ENCODE measurements around the gene SAP30L. TPM values are rescaled to one million over a fixed set of nuclear protein-coding genes. Genes with fewer than 3 reads are reported as not detected.

Gene SAP30L, protein sequence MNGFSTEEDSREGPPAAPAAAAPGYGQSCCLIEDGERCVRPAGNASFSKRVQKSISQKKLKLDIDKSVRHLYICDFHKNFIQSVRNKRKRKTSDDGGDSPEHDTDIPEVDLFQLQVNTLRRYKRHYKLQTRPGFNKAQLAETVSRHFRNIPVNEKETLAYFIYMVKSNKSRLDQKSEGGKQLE
- 10 to 100 TPM; 40.3 to 42.7 TPM for total RNA-seq

DNA sequence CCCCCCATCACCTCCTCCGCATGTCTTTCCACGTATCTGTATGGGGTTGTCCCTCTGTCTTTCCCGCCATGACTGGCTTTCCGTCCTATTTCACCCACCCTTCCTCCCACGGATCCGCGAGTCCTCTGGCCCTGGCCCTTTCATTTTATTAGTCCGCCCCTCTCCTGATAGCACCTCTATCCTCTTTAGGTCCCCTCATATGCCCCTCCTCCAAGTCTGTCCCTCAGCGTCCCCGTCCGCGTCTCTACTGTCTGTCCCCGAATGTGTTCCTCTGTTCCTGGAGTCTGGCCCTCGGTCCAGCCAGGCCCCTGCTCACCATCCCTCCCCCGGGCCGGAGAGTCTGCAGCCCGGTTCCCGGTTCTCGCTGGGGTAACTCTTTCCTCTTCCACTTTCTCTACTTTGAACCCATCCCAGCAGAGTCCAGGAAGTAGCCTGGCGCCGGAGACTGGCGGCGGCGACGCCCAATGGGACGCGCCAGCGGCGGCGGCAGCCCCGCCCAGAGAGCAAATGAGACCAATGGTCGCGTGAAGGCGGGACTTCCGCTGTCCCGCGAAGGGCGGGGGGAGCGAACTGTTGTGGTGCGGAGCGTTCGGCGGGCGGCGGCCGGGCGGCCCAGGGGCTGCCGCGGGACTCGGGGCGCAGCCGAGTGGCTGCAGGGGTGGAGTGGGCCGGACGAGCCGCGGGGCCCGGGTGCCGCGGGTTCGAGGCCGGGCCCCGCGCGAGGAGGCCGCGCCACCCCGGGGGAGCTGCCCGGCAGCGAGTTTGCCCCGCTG is at the start of gene SAP30L:
Gene SAP30L, plus strand, starts transcription at position 576 of the 773 bp plus-strand sequence. CDS start 608 bp downstream, outside the sequence.
- peak within 1 kb of the TSS; percentile 95 for H3K27ac Mint-ChIP-seq
- ATAC-seq: peak; percentile 96
- H3K36me3 Mint-ChIP-seq: peaks cover 32% of the 10 kb centered on the region
- H3K4me1 Mint-ChIP-seq: peaks cover 44% of the 10 kb centered on the region
- peak within 1 kb of the TSS; percentile 99 for H3K4me3 Mint-ChIP-seq
- CTCF ChIA-PET: no interaction called here
- H3K27me3 Mint-ChIP-seq: no peaks in the 10 kb centered on the region
- no peaks in the 10 kb centered on the region for H3K9me3 Mint-ChIP-seq (ENCODE audit: low read depth)
- DNase-seq: peak; percentile 96

DNA sequence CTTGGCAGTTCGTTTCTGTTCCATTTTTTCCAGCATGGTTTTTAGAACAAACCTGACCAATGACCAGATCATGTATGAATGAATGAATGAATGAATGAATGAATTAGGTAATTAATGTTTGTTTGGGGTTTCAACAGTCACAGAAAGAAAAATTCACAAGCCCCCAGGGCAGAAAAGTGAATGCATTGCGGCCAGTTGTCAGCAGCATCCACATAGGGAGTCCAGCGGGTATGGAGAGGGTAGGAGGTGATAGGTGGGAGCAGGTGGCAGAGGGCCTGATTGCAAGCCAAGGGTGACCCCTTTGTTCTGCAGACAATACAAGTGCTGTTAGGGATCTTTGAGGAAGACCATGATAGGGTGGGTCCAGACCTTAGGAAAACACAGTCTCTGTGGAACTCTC is 49.7 kb upstream of the SAP30L start:
- ATAC-seq (no peak), DNase-seq (no peak)
- CTCF ChIA-PET: interaction anchor here (1.4 kb wide), 1 partner anchor 8 kb away, joined by 6 read pairs; no protein-coding TSS in a partner anchor
- Mint-ChIP-seq H3K4me3 (no peak overlapping the region), H3K27me3 (no peaks in the 10 kb centered on the region), H3K27ac (no peak overlapping the region), H3K9me3 (ENCODE audit: low read depth) (no peaks in the 10 kb centered on the region), H3K4me1 (peaks cover 1% of the 10 kb centered on the region), H3K36me3 (peaks cover 7% of the 10 kb centered on the region)

DNA sequence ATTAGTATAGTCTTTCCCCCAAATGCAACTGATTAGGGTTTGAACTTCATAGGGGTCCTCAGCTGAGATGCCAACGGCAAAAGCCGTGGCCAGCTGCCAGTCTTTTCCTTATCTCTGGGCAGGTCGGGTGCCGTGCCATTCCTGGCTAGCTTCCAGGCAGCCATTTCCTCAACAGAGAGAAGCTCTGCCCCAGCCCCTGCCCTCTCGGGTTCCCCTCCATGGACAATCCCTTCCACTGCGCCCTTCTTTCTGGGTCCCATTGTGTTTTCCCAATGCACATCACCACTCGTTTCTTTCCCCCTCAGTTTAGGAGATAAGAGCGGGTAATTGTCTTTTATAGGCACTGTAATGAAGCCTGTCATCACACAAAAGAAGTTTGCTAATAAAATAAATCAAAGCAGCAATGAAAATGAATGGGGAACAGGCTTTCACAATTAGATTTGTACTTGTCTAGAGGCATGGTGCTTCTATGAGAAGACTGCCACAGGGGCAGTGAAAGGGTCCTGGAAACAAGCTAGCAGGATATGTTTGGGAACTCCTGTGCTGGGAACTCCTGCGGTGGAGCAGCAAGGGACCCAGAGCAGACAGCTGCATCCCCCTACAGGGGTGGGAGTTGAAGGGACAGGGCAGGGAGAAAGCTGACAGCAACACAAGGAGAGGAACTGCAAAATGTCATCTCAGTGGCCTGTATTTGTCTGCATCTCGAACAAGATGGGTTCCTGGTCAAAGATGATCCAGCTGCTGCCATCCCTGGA is 48.0 kb upstream of the SAP30L start:
- no peak overlapping the region for H3K27ac Mint-ChIP-seq
- no peak overlapping the region for H3K4me3 Mint-ChIP-seq
- no peaks in the 10 kb centered on the region for H3K9me3 Mint-ChIP-seq (ENCODE audit: low read depth)
- CTCF ChIA-PET: interaction anchor here (0.9 to 1.5 kb wide), 3 partner anchors 8 to 329 kb away, joined by 3 to 5 read pairs (median 4); no protein-coding TSS in a partner anchor
- peaks cover under 1% of the 10 kb centered on the region for H3K36me3 Mint-ChIP-seq
- H3K4me1 Mint-ChIP-seq: peaks cover 1% of the 10 kb centered on the region
- DNase-seq: no peak
- no peak for ATAC-seq
- H3K27me3 Mint-ChIP-seq: no peaks in the 10 kb centered on the region

DNA sequence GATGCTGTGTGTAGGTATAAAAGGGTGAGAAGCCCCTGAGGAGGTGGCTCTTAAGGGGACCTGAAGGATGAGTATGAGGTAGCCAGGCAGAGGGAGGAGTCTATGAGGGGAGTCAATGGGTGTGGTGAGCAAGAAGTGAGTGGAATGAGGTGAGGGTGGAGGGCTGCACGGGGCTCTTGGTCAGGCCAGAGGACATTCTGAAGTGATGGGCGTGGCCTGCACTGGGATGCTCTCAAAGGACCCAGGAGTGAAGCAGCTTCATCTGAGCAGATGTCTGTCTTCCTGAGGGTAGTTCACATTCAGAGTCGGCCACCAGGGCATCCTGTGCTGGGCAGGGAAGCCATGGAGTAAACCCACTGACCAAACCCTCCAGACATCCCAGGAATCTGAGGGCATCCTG is 45.1 kb upstream of the SAP30L start:
- Mint-ChIP-seq H3K27me3 (no peaks in the 10 kb centered on the region), H3K4me1 (peaks cover 7% of the 10 kb centered on the region), H3K36me3 (no peaks in the 10 kb centered on the region), H3K27ac (no peak overlapping the region), H3K9me3 (ENCODE audit: low read depth) (no peaks in the 10 kb centered on the region), H3K4me3 (no peak overlapping the region)
- CTCF ChIA-PET: no interaction called here
- ATAC-seq: no peak
- no peak for DNase-seq

DNA sequence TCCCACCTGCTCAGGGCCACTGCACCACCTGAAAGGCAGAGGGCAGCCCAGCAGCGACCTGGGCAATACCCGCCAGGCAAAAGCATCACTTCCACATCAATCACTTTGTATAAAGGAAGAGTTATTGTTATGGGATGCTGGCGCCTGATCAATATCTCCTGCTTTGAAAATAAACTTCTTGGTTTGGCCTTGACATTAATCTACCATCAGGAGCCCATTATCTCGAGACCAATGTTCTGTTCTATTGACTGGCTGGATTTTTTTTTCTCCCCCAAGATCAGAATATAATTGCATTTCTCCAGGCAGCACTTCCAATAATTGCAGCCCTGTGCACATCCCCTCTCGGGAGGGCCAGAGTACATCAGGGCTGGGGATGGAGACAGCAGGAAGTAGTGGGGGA is 44.4 kb upstream of the SAP30L start:
- DNase-seq: no peak
- H3K4me3 Mint-ChIP-seq: no peak overlapping the region
- no peak overlapping the region for H3K27ac Mint-ChIP-seq
- H3K27me3 Mint-ChIP-seq: no peaks in the 10 kb centered on the region
- CTCF ChIA-PET: no interaction called here
- no peaks in the 10 kb centered on the region for H3K36me3 Mint-ChIP-seq
- no peaks in the 10 kb centered on the region for H3K9me3 Mint-ChIP-seq (ENCODE audit: low read depth)
- peaks cover 7% of the 10 kb centered on the region for H3K4me1 Mint-ChIP-seq
- no peak for ATAC-seq

DNA sequence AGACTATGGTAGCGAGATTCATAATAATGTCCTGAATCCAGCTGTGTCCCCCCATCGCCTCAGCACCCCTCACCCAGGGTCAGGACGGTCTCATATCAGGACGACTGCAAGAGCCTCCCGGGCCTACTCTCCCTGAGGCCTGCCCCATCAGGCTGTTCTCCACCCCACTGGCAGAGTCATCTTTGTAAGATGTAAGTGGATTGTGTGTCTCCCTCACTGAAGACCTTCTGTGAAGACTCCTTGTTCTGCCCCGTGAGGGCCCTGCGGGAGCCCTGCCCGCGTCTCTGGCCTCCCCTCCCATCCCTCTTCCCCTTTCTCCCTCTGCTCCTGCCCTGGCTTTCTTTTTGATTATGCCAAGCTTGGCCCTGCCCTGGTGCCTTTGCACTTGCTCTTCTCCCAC is 43.9 kb upstream of the SAP30L start:
- H3K36me3 Mint-ChIP-seq: no peaks in the 10 kb centered on the region
- no peaks in the 10 kb centered on the region for H3K9me3 Mint-ChIP-seq (ENCODE audit: low read depth)
- no peaks in the 10 kb centered on the region for H3K27me3 Mint-ChIP-seq
- H3K4me3 Mint-ChIP-seq: no peak overlapping the region
- DNase-seq (no peak), ATAC-seq (no peak)
- no peak overlapping the region for H3K27ac Mint-ChIP-seq
- peaks cover 7% of the 10 kb centered on the region for H3K4me1 Mint-ChIP-seq
- CTCF ChIA-PET: no interaction called here

DNA sequence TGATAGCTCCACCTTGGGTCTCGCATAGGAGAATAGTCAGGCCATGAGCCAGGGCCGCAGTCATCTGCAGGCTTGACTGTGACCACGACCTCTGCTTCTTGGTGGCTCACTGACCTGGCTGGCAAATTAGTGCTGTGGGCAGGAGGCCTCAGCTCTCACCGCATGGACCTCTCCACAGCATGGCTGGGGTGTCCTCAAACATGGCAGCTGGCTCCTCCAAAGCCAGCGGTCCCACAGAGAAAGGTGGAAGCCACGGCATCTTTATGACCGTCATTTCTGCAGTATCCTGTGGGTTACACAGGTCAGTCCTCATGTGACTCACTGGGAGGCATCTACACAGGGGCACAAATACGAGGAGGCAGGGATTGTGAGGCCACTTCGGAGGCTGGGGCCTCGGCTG is 43.2 kb upstream of the SAP30L start:
- no peak for DNase-seq
- H3K4me3 Mint-ChIP-seq: no peak overlapping the region
- no peak overlapping the region for H3K27ac Mint-ChIP-seq
- H3K36me3 Mint-ChIP-seq: no peaks in the 10 kb centered on the region
- H3K27me3 Mint-ChIP-seq: no peaks in the 10 kb centered on the region
- no peak for ATAC-seq
- CTCF ChIA-PET: interaction anchor here (6.8 kb wide), 1 partner anchor 332 kb away, joined by 92 read pairs; no protein-coding TSS in a partner anchor
- H3K4me1 Mint-ChIP-seq: peaks cover 7% of the 10 kb centered on the region
- no peaks in the 10 kb centered on the region for H3K9me3 Mint-ChIP-seq (ENCODE audit: low read depth)

DNA sequence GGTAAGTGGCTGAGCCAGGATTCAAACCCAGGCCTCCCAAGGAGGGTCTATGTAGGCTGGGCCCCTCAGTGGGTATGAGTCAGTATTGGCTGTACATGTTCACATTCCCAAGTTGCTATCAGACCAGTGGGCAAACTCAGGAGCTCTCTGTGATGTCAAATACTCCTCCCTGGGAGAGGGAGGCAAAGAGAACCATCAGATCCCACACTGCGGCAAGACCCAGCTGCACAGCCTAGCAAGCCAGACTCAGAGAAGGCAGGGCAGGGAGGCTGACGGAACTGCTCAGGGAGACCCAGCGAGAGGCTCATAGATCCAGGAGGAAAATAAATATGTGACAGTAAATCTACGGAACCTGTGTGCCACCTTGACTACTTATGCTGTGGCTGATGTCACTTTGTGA is 42.6 kb upstream of the SAP30L start:
- H3K27me3 Mint-ChIP-seq: no peaks in the 10 kb centered on the region
- no peak overlapping the region for H3K4me3 Mint-ChIP-seq
- H3K9me3 Mint-ChIP-seq (ENCODE audit: low read depth): no peaks in the 10 kb centered on the region
- no peak overlapping the region for H3K27ac Mint-ChIP-seq
- ATAC-seq (no peak), DNase-seq (no peak)
- no peaks in the 10 kb centered on the region for H3K36me3 Mint-ChIP-seq
- CTCF ChIA-PET: interaction anchor here (1.2 to 6.8 kb wide), 6 partner anchors 8 to 333 kb away, joined by 3 to 92 read pairs (median 14); partner anchors contain the start of gene GALNT10
- peaks cover 7% of the 10 kb centered on the region for H3K4me1 Mint-ChIP-seq

DNA sequence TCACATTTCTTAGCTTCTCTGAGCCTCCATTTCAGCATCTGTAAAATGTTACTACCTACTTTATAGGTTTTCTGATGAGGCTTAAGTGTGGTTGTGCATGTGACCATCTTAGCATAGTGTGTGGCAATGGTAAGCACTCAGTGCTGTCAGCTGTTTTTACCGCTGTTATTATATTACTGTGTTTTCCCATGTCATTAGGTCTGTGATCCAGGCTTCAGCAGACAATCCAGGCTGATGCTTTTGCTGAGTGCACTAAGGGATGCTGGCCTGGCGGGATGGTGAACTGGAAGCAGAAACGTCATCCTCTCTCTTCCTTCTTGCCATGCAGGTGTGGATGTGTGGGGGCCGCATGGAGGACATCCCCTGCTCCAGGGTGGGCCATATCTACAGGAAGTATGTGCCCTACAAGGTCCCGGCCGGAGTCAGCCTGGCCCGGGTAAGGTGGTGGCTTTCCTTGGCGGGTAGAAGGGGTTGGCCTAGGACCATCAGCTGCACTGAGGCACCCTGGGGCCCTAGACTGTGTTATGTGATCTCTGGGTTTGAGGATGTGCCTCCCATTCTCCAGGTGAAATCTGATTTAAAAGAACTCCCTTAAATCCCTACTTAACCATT is 41.9 kb upstream of the SAP30L start:
- ATAC-seq (no peak), DNase-seq (no peak)
- H3K4me1 Mint-ChIP-seq: peaks cover 7% of the 10 kb centered on the region
- H3K36me3 Mint-ChIP-seq: no peaks in the 10 kb centered on the region
- no peaks in the 10 kb centered on the region for H3K27me3 Mint-ChIP-seq
- CTCF ChIA-PET: interaction anchor here (0.7 to 6.8 kb wide), 24 partner anchors 8 to 429 kb away, joined by 3 to 92 read pairs (median 6); partner anchors contain the start of genes FAM114A2, GALNT10 and MFAP3
- no peaks in the 10 kb centered on the region for H3K9me3 Mint-ChIP-seq (ENCODE audit: low read depth)
- no peak overlapping the region for H3K4me3 Mint-ChIP-seq
- no peak overlapping the region for H3K27ac Mint-ChIP-seq

DNA sequence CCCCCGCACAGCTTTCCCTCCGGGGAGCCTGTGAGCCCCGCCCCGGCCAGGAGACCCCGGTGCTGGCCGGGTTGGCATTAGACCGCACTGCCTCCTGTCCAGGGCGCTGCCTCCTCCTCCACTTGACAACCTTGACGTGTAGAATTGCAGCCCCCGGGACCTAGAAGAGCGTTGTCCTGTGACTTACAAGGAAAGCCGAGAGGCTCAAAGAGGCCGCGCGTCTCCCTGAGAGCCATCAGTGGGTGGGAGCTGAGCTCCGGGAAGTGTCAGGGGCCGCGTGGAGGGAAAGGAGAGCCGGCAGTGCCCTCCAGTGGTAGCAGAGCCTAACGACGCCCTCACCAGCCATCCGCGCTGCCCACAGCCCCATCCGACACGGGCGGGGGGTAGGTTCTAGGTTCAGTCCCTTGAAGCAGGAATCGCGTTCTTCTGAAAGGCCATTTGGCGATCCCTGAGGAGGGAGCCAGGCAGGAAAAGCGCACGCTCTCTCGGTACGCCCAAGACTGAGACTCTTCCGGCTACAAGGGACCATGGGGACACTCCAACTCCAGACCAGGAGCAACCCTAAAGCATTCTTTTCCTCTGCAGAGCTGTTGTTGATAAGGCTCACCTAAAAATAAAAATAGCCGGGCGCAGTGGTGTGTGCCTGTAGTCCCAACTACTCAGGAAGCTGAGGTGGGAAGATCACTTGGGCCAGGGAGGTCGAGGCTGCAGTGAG is 40.6 kb upstream of the SAP30L start:
- Mint-ChIP-seq H3K4me3 (no peak overlapping the region), H3K9me3 (ENCODE audit: low read depth) (no peaks in the 10 kb centered on the region), H3K27me3 (no peaks in the 10 kb centered on the region), H3K36me3 (no peaks in the 10 kb centered on the region), H3K27ac (no peak overlapping the region), H3K4me1 (peaks cover 7% of the 10 kb centered on the region)
- CTCF ChIA-PET: interaction anchor here (0.6 to 6.8 kb wide), 38 partner anchors 8 to 431 kb away, joined by 3 to 92 read pairs (median 4); partner anchors contain the start of genes FAM114A2, GALNT10 and MFAP3
- peak; percentile 80 for DNase-seq
- ATAC-seq: peak; percentile 98

DNA sequence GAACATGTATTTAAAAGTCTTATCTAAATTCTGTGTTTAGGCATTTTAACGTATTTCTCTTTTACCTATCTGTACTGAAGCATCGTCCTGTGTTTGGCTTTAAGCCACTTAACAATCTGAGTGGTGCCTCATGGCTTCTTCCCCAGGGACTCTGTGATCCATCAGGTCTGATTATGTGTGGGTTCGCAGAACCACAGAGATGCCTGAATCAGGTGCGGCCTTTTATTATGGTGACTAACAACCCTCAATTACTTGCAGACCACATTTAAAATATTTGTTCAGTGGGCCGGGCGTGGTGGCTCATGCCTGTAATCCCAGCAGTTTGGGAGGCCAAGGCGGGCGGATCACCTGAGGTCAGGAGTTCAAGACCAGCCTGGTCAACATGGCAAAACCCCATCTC is 39.6 kb upstream of the SAP30L start:
- Mint-ChIP-seq H3K4me1 (peaks cover 7% of the 10 kb centered on the region), H3K27ac (no peak overlapping the region), H3K36me3 (peaks cover 3% of the 10 kb centered on the region), H3K27me3 (no peaks in the 10 kb centered on the region), H3K9me3 (ENCODE audit: low read depth) (no peaks in the 10 kb centered on the region), H3K4me3 (no peak overlapping the region)
- CTCF ChIA-PET: interaction anchor here (1.2 to 6.8 kb wide), 10 partner anchors 9 to 432 kb away, joined by 4 to 92 read pairs (median 10); partner anchors contain the start of genes FAM114A2, GALNT10 and MFAP3
- DNase-seq (no peak), ATAC-seq (no peak)

DNA sequence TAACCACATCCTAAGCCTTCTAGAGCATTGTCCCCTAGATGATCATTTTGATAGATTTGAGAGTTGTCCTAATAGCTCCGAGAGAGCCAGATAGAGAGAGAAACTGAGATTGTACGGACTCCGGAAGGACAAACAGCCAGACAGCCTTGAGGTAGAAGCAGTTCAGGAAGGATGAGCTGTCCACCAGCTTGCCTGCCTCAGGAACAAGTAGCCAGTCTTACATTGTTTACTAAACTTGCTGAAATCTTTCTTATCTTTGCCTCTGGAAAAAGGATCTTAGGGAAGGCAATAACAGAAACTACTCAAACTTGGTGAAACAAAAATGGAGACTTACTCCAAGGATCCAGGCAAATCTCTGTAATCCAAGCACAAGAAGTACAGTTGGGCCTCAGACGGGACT is 39.0 kb upstream of the SAP30L start:
- CTCF ChIA-PET: interaction anchor here (1.1 to 6.8 kb wide), 4 partner anchors 21 to 336 kb away, joined by 3 to 92 read pairs (median 18); partner anchors contain the start of gene GALNT10
- H3K27ac Mint-ChIP-seq: no peak overlapping the region
- H3K9me3 Mint-ChIP-seq (ENCODE audit: low read depth): no peaks in the 10 kb centered on the region
- peaks cover 7% of the 10 kb centered on the region for H3K4me1 Mint-ChIP-seq
- DNase-seq (no peak), ATAC-seq (no peak)
- H3K36me3 Mint-ChIP-seq: peaks cover 5% of the 10 kb centered on the region
- no peaks in the 10 kb centered on the region for H3K27me3 Mint-ChIP-seq
- H3K4me3 Mint-ChIP-seq: no peak overlapping the region

Measured in activated CD8-positive, alpha-beta memory T cell treated with anti-CD3 and anti-CD28 coated beads, Interleukin-2, amount 10 ng/mL, durations not matched to agents 7 days and 5 days (primary cell).